K562 (cell line): ENCODE results near the gene ZNF322. TPM values are rescaled to one million over a fixed set of nuclear protein-coding genes. Genes with fewer than 3 reads are reported as not detected.

Experiments
- ATAC-seq: fragments of 200-7000 bp; cut with Tn5 transposase; 3 replicates; pipeline ENCODE4 v1.9.1; 2020; ENCODE audit warnings: moderate library complexity
- BruUV-seq: library from RNA; stranded (reverse); fragments of 400-500 nt; replicated peaks from 2 replicates; lab custom pipeline; 2021; lab: Mats Ljungman, UMichigan
- CTCF ChIA-PET: fragments of 300-600 bp; formaldehyde crosslinking; extraction: SDS; loops from one replicate; lab custom pipeline; 2021; ENCODE audit warnings: low intra/inter-chr PET ratio; lab: Yijun Ruan, JAX
- POLR2A ChIA-PET: fragments of 300-600, 350-650 bp; sonication (Branson Sonifier 250); formaldehyde crosslinking; extraction: SDS; loops from one replicate; lab custom pipeline; 2021; ENCODE audit warnings: antibody characterized with exemption, inconsistent platforms; lab: Yijun Ruan, JAX
- DNase-seq, 4 experiments: peaks; one replicate each; pipeline versions ENCODE4 v3.0.0 to v3.0.0-alpha.2; 2011 to 2018; ENCODE audit warnings: low spot score in 3 of 4, mixed read lengths in 3 of 4; ENCODE audit errors: extremely low read depth in 1 of 4
- FAIRE-seq: peaks from 2 replicates; lab custom pipeline; 2011; peaks lifted over from hg19 to GRCh38; lab: Jason Lieb, UNC
- H2AFZ ChIP-seq: 2 replicates; pipeline ENCODE4 v1.6.0; 2011; ENCODE audit warnings: low read depth, low read length, control low read depth, inconsistent platforms
- H3K27ac ChIP-seq: fragments of 200-600 bp; 3 replicates; pipeline ENCODE4 v1.8.0; 2011; ENCODE audit warnings: low read depth, mild to moderate bottlenecking, control low read depth, inconsistent platforms, low read length, moderate library complexity, mixed read lengths; ENCODE audit errors: extremely low read depth
- H3K27me3 ChIP-seq, 2 experiments: fragments of 300-600 bp in 1 of 2; 2 replicates in 1 of 2; 3 replicates in 1 of 2; pipeline versions ENCODE4 v1.6.0 to v1.8.0; 2011; ENCODE audit warnings: inconsistent platforms in 2 of 2, low read length in 2 of 2, mild to moderate bottlenecking in 1 of 2, mixed read lengths in 1 of 2, moderate library complexity in 1 of 2; ENCODE audit not compliant: control insufficient read depth in 2 of 2, insufficient read depth in 2 of 2
- H3K36me3 ChIP-seq: fragments of 300-600 bp; 3 replicates; pipeline ENCODE4 v1.8.0; 2011; ENCODE audit warnings: mild to moderate bottlenecking, low read length, inconsistent platforms; ENCODE audit not compliant: control insufficient read depth, insufficient read depth
- H3K4me1 ChIP-seq, 2 experiments: fragments of 200-600 bp in 1 of 2; replicated peaks in 1 of 2; 2 replicates in 1 of 2; 3 replicates in 1 of 2; pipeline versions ENCODE4 v1.5.1 to v1.8.0; 2011; ENCODE audit warnings: inconsistent platforms in 2 of 2, low read length in 2 of 2, mild to moderate bottlenecking in 1 of 2, mixed read lengths in 1 of 2, moderate library complexity in 1 of 2; ENCODE audit not compliant: control insufficient read depth in 2 of 2, insufficient read depth in 2 of 2
- H3K4me2 ChIP-seq: 2 replicates; pipeline ENCODE4 v1.6.1; 2011; ENCODE audit warnings: low read length, control low read depth, inconsistent platforms, mixed read lengths; ENCODE audit not compliant: insufficient read depth
- H3K4me3 ChIP-seq: fragments of 200-600 bp; sonication (generic), shearing (Covaris generic); 2 replicates; pipeline ENCODE4 v1.5.1; 2016; ENCODE audit warnings: control low read depth, inconsistent platforms
- H3K79me2 ChIP-seq: fragments of 200-600 bp; 3 replicates; pipeline ENCODE4 v1.8.0; 2011; ENCODE audit warnings: low read length, inconsistent platforms; ENCODE audit not compliant: control insufficient read depth, insufficient read depth
- H3K9ac ChIP-seq, 2 experiments: 2 replicates each; pipeline versions ENCODE4 v1.6.0 to v1.6.1; 2011; ENCODE audit warnings: low read depth in 2 of 2, low read length in 2 of 2, control low read depth in 1 of 2, inconsistent platforms in 1 of 2, mild to moderate bottlenecking in 1 of 2, mixed read lengths in 1 of 2; ENCODE audit not compliant: insufficient read depth in 1 of 2
- H3K9me1 ChIP-seq: one replicate; pipeline ENCODE4 v1.6.0; 2011; ENCODE audit warnings: inconsistent platforms, mild to moderate bottlenecking, low read length, moderate library complexity; ENCODE audit not compliant: control insufficient read depth, insufficient read depth
- H3K9me3 ChIP-seq: replicated peaks from 2 replicates; pipeline ENCODE4 v1.5.1; 2011; ENCODE audit warnings: low read depth, low read length, inconsistent platforms; ENCODE audit not compliant: control insufficient read depth, insufficient read depth
- H4K20me1 ChIP-seq: replicated peaks from 2 replicates; pipeline ENCODE4 v1.6.1; 2011; ENCODE audit warnings: low read length, inconsistent platforms, mixed read lengths; ENCODE audit not compliant: control insufficient read depth, insufficient read depth
- C11orf30 ChIP-seq: fragments of 450-650 bp; IDR thresholded peaks from 2 replicates; pipeline ENCODE4 v1.6.1; 2016; ENCODE audit warnings: low read depth, mild to moderate bottlenecking
- CBFB ChIP-seq: sonication (generic); formaldehyde crosslinking; IDR thresholded peaks from 2 replicates; pipeline ENCODE4 v1.4.0; 2020; ENCODE audit warnings: mild to moderate bottlenecking, missing genetic modification reagents
- CBX2 ChIP-seq: fragments of 200-600 bp; sonication (generic); IDR thresholded peaks from one replicate; pipeline ENCODE4 v1.6.1; 2012; ENCODE audit warnings: mild to moderate bottlenecking, low read length, inconsistent platforms; ENCODE audit not compliant: insufficient read depth, poor library complexity, severe bottlenecking
- MAFG ChIP-seq: fragments of 450-650 bp; conservative IDR thresholded peaks from 2 replicates; pipeline ENCODE4 v1.6.1; 2016; ENCODE audit warnings: missing genetic modification characterization, missing compliant biosample characterization
- MAX ChIP-seq: sonication (generic); formaldehyde crosslinking; IDR thresholded peaks from 2 replicates; pipeline ENCODE4 v1.9.0; 2022; ENCODE audit warnings: mild to moderate bottlenecking, missing genetic modification reagents
- RBFOX2 ChIP-seq: fragments of 200-400 bp; formaldehyde crosslinking; IDR thresholded peaks from 2 replicates; pipeline ENCODE4 v1.6.1; 2017; ENCODE audit warnings: low read depth, mild to moderate bottlenecking, low read length, moderate library complexity
- TFAP4 ChIP-seq: sonication (generic); formaldehyde crosslinking; IDR thresholded peaks from 2 replicates; pipeline ENCODE4 v1.8.0; 2022; ENCODE audit warnings: missing genetic modification reagents, mild to moderate bottlenecking, moderate library complexity, borderline replicate concordance
- ZBTB33 ChIP-seq: sonication (generic); formaldehyde crosslinking; IDR thresholded peaks from 2 replicates; pipeline ENCODE4 v1.8.1; 2023; ENCODE audit warnings: mild to moderate bottlenecking, missing genetic modification reagents
- ZNF316 ChIP-seq: fragments of 450-650 bp; IDR thresholded peaks from 2 replicates; pipeline ENCODE4 v1.6.1; 2016
- ZNF511 ChIP-seq: sonication (generic); formaldehyde crosslinking; IDR thresholded peaks from 2 replicates; pipeline ENCODE4 v1.8.0; 2022; ENCODE audit warnings: mild to moderate bottlenecking, missing genetic modification reagents
- ZNF583 ChIP-seq: fragments of 250-450 bp; sonication (Bioruptor Pico); IDR thresholded peaks from 2 replicates; pipeline ENCODE4 v1.4.0; 2020
- WGBS: fragments of 100-300 bp; shearing (Covaris generic); methylation state at CpG from one replicate; pipeline ENCODE4 v1.1.6; 2016; ENCODE audit warnings: low coverage, mixed read lengths; ENCODE audit not compliant: insufficient coverage; ENCODE audit errors: missing lambda C conversion rate; 5-methylcytosine and 5-hydroxymethylcytosine counted together
- in situ Hi-C: fragments of 300-500 bp; cut with MboI; formaldehyde crosslinking; loops from 4 replicates; pipeline ENCODE4 v1.15.0; 2018; ENCODE audit warnings: inconsistent platforms, mixed read lengths
- intact Hi-C: fragments of 100-400 bp; cut with micrococcal nuclease; formaldehyde crosslinking; loops from 2 replicates; pipeline ENCODE4 v1.14.2; 2022
- polyA plus RNA-seq, 8 experiments: library from polyadenylated mRNA; depleted of rRNA in 4 of 8; stranded (reverse) in 5 of 8; unstranded in 3 of 8; fragments of >200 nt; fragmentation: Nextera tagmentation in 2 of 8; fragmentation: Illumina TruSeq in 1 of 8; extraction: Ambion mirVana in 2 of 8; extraction: Trizol in 1 of 8; gene quantifications; 2 replicates each; pipeline versions ENCODE4 v1.2.1 to v1.2.3, GENCODE V29; 2011 to 2014; ENCODE audit warnings: inconsistent platforms in 1 of 8, missing spikeins in 1 of 8
- total RNA-seq, 7 experiments: library from RNA; depleted of rRNA in 6 of 7; stranded (reverse); fragments of >200 nt in 6 of 7; fragmentation: Illumina TruSeq in 2 of 7; extraction: Trizol in 2 of 7; gene quantifications; 2 replicates each; pipeline versions ENCODE4 v1.2.1 to v1.2.3, GENCODE V29; 2011 to 2021; ENCODE audit warnings: low replicate concordance in 1 of 7

Gene ZNF322
- total and polyA plus RNA-seq, 9 of the 15 experiments (the other 6 are each of a cell fraction or from before 2014, with no cell fraction given): 4.7 to 31.2 (median 18.7) TPM

- Histone ChIP-seq H3K4me3 (no peak overlapping the region), H3K9ac (no peak overlapping the region), H3K9me3 (no peaks in the 10 kb centered on the region), H3K27me3 (no peaks in the 10 kb centered on the region), H3K27ac (no peak overlapping the region), H2AFZ (no peak overlapping the region), H3K9me1 (no peaks in the 10 kb centered on the region), H3K79me2 (peaks cover 22% of the 10 kb centered on the region), H4K20me1 (no peaks in the 10 kb centered on the region), H3K4me1 (peaks cover 5 to 19% of the 10 kb centered on the region in 2 experiments; a peak in 3 of 5 replicates), H3K4me2 (no peak overlapping the region), H3K36me3 (peaks cover 27% of the 10 kb centered on the region)
- POLR2A ChIA-PET: no interaction called here
- in situ Hi-C loops: loop anchor here (10.0 kb wide), 1 partner anchor 534 kb away; no protein-coding TSS in a partner anchor
- FAIRE-seq (no peak), ATAC-seq (no peak), DNase-seq (no peak)
- TF ChIP-seq MAFG (tag) (0 out of 2 replicates have a peak, but pooled peaks have one; percentile 10), C11orf30 (0 out of 2 replicates have a peak, but pooled peaks have one; percentile 50), ZNF316 (peak; percentile 68), ZNF511 (CRISPR knock-in tag) (no peak)
- intact Hi-C loops: loop anchor here (5.0 kb wide), 1 partner anchor 532 kb away; no protein-coding TSS in a partner anchor
- 94% methylated on average over 1 of the region's 1 CpG for WGBS
- CTCF ChIA-PET: no interaction called here
- BruUV-seq: no TSS peak
These were observed 60.4 kb downstream of the ZNF322 start for GRCh38 chr6:26599134-26599533.

GRCh38 chr6:26598267-26598666 is 61.3 kb downstream of the ZNF322 start:
- Histone ChIP-seq H3K36me3 (peaks cover 27% of the 10 kb centered on the region), H4K20me1 (no peaks in the 10 kb centered on the region), H3K9me1 (no peaks in the 10 kb centered on the region), H3K4me2 (peak overlapping the region; percentile 99), H3K27me3 (no peaks in the 10 kb centered on the region), H3K27ac (no peak overlapping the region), H2AFZ (no peak overlapping the region), H3K4me1 (peaks cover 7 to 19% of the 10 kb centered on the region in 2 experiments; a peak in 4 of 5 replicates), H3K9me3 (no peaks in the 10 kb centered on the region), H3K79me2 (peaks cover 22% of the 10 kb centered on the region), H3K4me3 (peak overlapping the region; percentile 91; the same call in 1 of the 2 replicates), H3K9ac (peak overlapping the region in 1 of 2 experiments; percentile 100; a peak in 2 of 4 replicates)
- CTCF ChIA-PET: no interaction called here
- no peak for FAIRE-seq
- no TSS peak for BruUV-seq
- in situ Hi-C loops (loop anchor here (10.0 kb wide), 1 partner anchor 533 kb away; no protein-coding TSS in a partner anchor), intact Hi-C loops (loop anchor here (5.0 kb wide), 1 partner anchor 531 kb away; no protein-coding TSS in a partner anchor)
- no peak for ATAC-seq
- no peak for DNase-seq
- POLR2A ChIA-PET: no interaction called here
- 93% methylated on average over 22 of the region's 22 CpGs for WGBS
- TF ChIP-seq ZNF583 (CRISPR knock-in tag) (no peak), TFAP4 (CRISPR knock-in tag) (peak; percentile 11; the same call in 1 of the 2 replicates), CBFB (0 out of 2 replicates have a peak, but pooled peaks have one; percentile 13), RBFOX2 (peak; percentile 73), CBX2 (no peak), ZBTB33 (peak; percentile 28; the same call in 1 of the 2 replicates), MAX (CRISPR knock-in tag) (peak; percentile 30; the same call in 1 of the 2 replicates)
